ENCODE data around the gene ZNRF2. TPM values are rescaled to one million over a fixed set of nuclear protein-coding genes. Genes with fewer than 3 reads are reported as not detected.
A peak's percentile ranks its signal among the peaks of the same experiment; 100 is the strongest.

The ZNRF2 gene
- total and polyA plus RNA-seq, 2 of the 13 experiments (the other 11 are each of a cell fraction or from before 2014, with no cell fraction given) = 3.5 to 7.7 TPM

DNA sequence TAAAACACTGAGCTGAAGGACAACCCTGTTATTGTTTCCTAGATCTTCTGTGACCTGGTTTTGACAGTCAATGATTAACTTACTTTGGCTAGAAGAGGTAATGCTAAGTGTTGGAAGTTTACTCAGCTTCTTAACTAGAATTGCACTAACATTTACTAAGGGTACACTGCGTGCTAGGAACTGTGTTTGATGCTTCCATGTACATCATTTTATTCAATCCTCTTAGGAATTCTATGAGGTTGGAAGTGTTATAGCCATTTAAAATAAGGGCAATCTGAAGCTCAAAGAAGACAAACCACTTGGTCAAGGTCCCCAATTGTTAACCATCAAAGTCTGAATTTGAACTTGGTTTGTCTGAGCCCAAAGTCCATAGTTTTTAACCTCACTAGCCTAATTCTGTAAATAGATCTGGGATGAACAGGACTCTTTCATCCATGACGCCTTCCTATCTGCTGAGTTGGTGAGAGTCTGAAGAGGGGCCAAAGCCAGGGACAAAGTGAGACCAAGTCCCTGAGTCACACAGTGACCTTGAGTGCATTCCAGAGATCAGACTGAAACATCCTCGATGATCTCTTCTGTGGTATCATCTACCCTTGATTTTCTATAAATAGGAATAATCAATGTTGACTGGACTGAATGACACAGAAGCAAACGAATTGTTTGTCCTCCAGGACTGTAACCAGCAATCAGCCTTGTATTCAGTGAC is 29.2 kb upstream of the ZNRF2 start (continued):
- no peak for TF ChIP-seq ZNF138 (CRISPR knock-in tag; IDR thresholded peaks at IDR 0.05; ENCODE audit: low read depth)
- no peak for TF ChIP-seq MZF1 (CRISPR knock-in tag; IDR thresholded peaks at IDR 0.05; ENCODE audit: borderline replicate concordance)
- TF ChIP-seq ZNF530 (CRISPR knock-in tag; IDR thresholded peaks at IDR 0.05; ENCODE audit: low read depth) = no peak
- TF ChIP-seq ZNF616 (CRISPR knock-in tag; IDR thresholded peaks at IDR 0.05; ENCODE audit: low read depth) = no peak
- TF ChIP-seq KLF9 (CRISPR knock-in tag; IDR thresholded peaks at IDR 0.05; ENCODE audit: low read depth) = no peak
- peak; percentile 88 for TF ChIP-seq NCOA2 (CRISPR knock-in tag; IDR thresholded peaks at IDR 0.05)
- TF ChIP-seq ZNF605 (CRISPR knock-in tag; IDR thresholded peaks at IDR 0.05) = no peak
- TF ChIP-seq ZNF75D (CRISPR knock-in tag; IDR thresholded peaks at IDR 0.05; ENCODE audit: borderline replicate concordance) = no peak
- TF ChIP-seq ATF5 (CRISPR knock-in tag; IDR thresholded peaks at IDR 0.05; ENCODE audit: low read depth) = no peak
- peak; percentile 98 for TF ChIP-seq TBL1XR1 (IDR thresholded peaks at IDR 0.05; ENCODE audit: borderline replicate concordance, low read length, partially characterized antibody)
- TF ChIP-seq ISL2 (CRISPR knock-in tag; IDR thresholded peaks at IDR 0.05) = peak; percentile 94
- TF ChIP-seq ZNF414 (CRISPR knock-in tag; IDR thresholded peaks at IDR 0.05) = no peak
- TF ChIP-seq ZNF670 (CRISPR knock-in tag; IDR thresholded peaks at IDR 0.05; ENCODE audit: borderline replicate concordance) = no peak
- TF ChIP-seq ZNF768 (CRISPR knock-in tag; IDR thresholded peaks at IDR 0.05) = no peak
- no peak for TF ChIP-seq ZKSCAN1 (IDR thresholded peaks at IDR 0.05; ENCODE audit: low read length)
- TF ChIP-seq MED13 (CRISPR knock-in tag; IDR thresholded peaks at IDR 0.05) = 0 out of 2 replicates have a peak, but pooled peaks have one; percentile 55
- no peak for TF ChIP-seq ZBTB42 (CRISPR knock-in tag; IDR thresholded peaks at IDR 0.05)
- no peak for TF ChIP-seq ZNF737 (CRISPR knock-in tag; IDR thresholded peaks at IDR 0.05; ENCODE audit: borderline replicate concordance)
- TF ChIP-seq FOXP1 (IDR thresholded peaks at IDR 0.05) = no peak
- peak; percentile 55; the same call in 1 of the 2 replicates for TF ChIP-seq FOXP1 (CRISPR knock-in tag; IDR thresholded peaks at IDR 0.05)
- TF ChIP-seq ZSCAN31 (CRISPR knock-in tag; IDR thresholded peaks at IDR 0.05; ENCODE audit: low read depth) = peak; percentile 68; the same call in 1 of the 2 replicates
- no peak for TF ChIP-seq ZNF274 (CRISPR knock-in tag; IDR thresholded peaks at IDR 0.05)
- TF ChIP-seq ZBTB3 (CRISPR knock-in tag; IDR thresholded peaks at IDR 0.05; ENCODE audit: borderline replicate concordance, low read depth) = no peak
- TF ChIP-seq ZFP62 (CRISPR knock-in tag; IDR thresholded peaks at IDR 0.05) = no peak
- TF ChIP-seq GTF3A (CRISPR knock-in tag; conservative IDR thresholded peaks at IDR 0.05) = no peak
- peak; percentile 31; the same call in 1 of the 2 replicates for TF ChIP-seq MIER3 (CRISPR knock-in tag; IDR thresholded peaks at IDR 0.05; ENCODE audit: borderline replicate concordance)
- no peak for TF ChIP-seq ZBTB46 (CRISPR knock-in tag; IDR thresholded peaks at IDR 0.05; ENCODE audit: borderline replicate concordance)
- TF ChIP-seq SRF (IDR thresholded peaks at IDR 0.05; ENCODE audit: low read depth, low read length) = no peak
- TF ChIP-seq JDP2 (CRISPR knock-in tag; IDR thresholded peaks at IDR 0.05; ENCODE audit: borderline replicate concordance) = no peak
- peak; percentile 99 for TF ChIP-seq NCOR1 (IDR thresholded peaks at IDR 0.05; ENCODE audit: borderline replicate concordance, low read length)
- no peak for TF ChIP-seq RFXANK (CRISPR knock-in tag; IDR thresholded peaks at IDR 0.05)
- no peak for TF ChIP-seq ATRX (CRISPR knock-in tag; IDR thresholded peaks at IDR 0.05; ENCODE audit: borderline replicate concordance)

Measured in HepG2 (cell line).